NCI-H526 (cell line): ENCODE data around the gene GPS1.
A peak's percentile ranks its signal among the peaks of the same experiment; 100 is the strongest.

Experiments
- DNase-seq, 2 experiments: peaks; one replicate each; lab custom pipeline; 2025; lab: John Stamatoyannopoulos, UW

Gene GPS1

GRCh38 chr17:82014971-82015310 lies 36.8 kb upstream of the GPS1 start:
- DNase-seq, result no peak

GRCh38 chr17:82015311-82015971 lies 36.3 kb upstream of the GPS1 start:
- no peak for DNase-seq

GRCh38 chr17:82016061-82016874 lies 35.4 kb upstream of the GPS1 start:
- DNase-seq, result no peak

- DNase-seq, result no peak
These were observed 34.7 kb upstream of the GPS1 start for GRCh38 chr17:82016875-82017459.

- no peak for DNase-seq
These were observed 34.0 kb upstream of the GPS1 start for GRCh38 chr17:82017612-82018151.

GRCh38 chr17:82018152-82018988 lies 33.3 kb upstream of the GPS1 start:
- no peak for DNase-seq

GRCh38 chr17:82018989-82019689 lies 32.6 kb upstream of the GPS1 start:
- DNase-seq, result no peak

- DNase-seq, result peak in 1 of 2 experiments; percentile 78
These were observed 31.8 kb upstream of the GPS1 start for GRCh38 chr17:82019690-82020571.

- DNase-seq, result no peak
These were observed 31.1 kb upstream of the GPS1 start for GRCh38 chr17:82020572-82021106.

- DNase-seq, result peak; percentile 37 to 83
These were observed 30.4 kb upstream of the GPS1 start for GRCh38 chr17:82021107-82021899.

GRCh38 chr17:82021900-82022309 lies 29.8 kb upstream of the GPS1 start:
- DNase-seq, result no peak

- peak in 1 of 2 experiments; percentile 70 for DNase-seq
These were observed 29.3 kb upstream of the GPS1 start, which contains the start of gene CENPX for GRCh38 chr17:82022310-82022980. Gene CENPX (minus strand): TSS chr17:82022878. CDS start chr17:82022861, 17 bp downstream.

- peak; percentile 99 to 100 for DNase-seq
These were observed 28.7 kb upstream of the GPS1 start, which contains the start of gene LRRC45 for GRCh38 chr17:82022981-82023446. Gene LRRC45 (plus strand): TSS chr17:82023305. CDS start chr17:82023644, 339 bp downstream.

GRCh38 chr17:82023447-82024241 lies 28.1 kb upstream of the GPS1 start:
- peak in 1 of 2 experiments; percentile 71 for DNase-seq

- DNase-seq, result no peak
These were observed 26.8 kb upstream of the GPS1 start for GRCh38 chr17:82024859-82025258.

- no peak for DNase-seq
These were observed 26.1 kb upstream of the GPS1 start for GRCh38 chr17:82025401-82026107.

- no peak for DNase-seq
These were observed 23.5 kb upstream of the GPS1 start for GRCh38 chr17:82028246-82028645.
